Measurements from ENCODE around the gene ANKRD40CL. TPM values are rescaled to one million over a fixed set of nuclear protein-coding genes. Genes with fewer than 3 reads are reported as not detected.

The ANKRD40CL gene
- polyA plus RNA-seq, 3 donors = 0.13 to 0.35 (median 0.30) TPM

- peak; percentile 96 for DNase-seq
Measured at GRCh38 chr17:50719144-50719923, 48.0 kb downstream of the ANKRD40CL start, which contains the start of gene LUC7L3. Gene LUC7L3, plus strand, starts transcription at chr17:50719603. Its CDS starts 130 bp downstream, at chr17:50719733.

- no peak for DNase-seq
Measured at GRCh38 chr17:50715471-50715870, 51.8 kb downstream of the ANKRD40CL start.

GRCh38 chr17:50712641-50713040, 54.7 kb downstream of the ANKRD40CL start:
- no peak for DNase-seq

Other genes with a start within 250 kb of the ANKRD40CL start
- 10 to 100 TPM; 15.4 to 16.8 (median 16.2) TPM for gene EPN3, start 234.8 kb downstream of the ANKRD40CL start, polyA plus RNA-seq (ENCODE audit: insufficient read length in 3 of 3)
- gene SPATA20, start 220.3 kb downstream of the ANKRD40CL start, polyA plus RNA-seq (ENCODE audit: insufficient read length in 3 of 3) = 10 to 100 TPM; 46.1 to 67.4 (median 62.3) TPM
- gene CACNA1G, start 206.8 kb downstream of the ANKRD40CL start, polyA plus RNA-seq (ENCODE audit: insufficient read length in 3 of 3) = 1 to 10 TPM; 6.3 to 8.1 (median 7.7) TPM
- 10 to 100 TPM in 2 of 3 donors, 1 to 10 TPM in 1; 8.7 to 22.2 (median 21.2) TPM for gene ABCC3, start 132.6 kb downstream of the ANKRD40CL start, polyA plus RNA-seq (ENCODE audit: insufficient read length in 3 of 3)
- gene ANKRD40, start 59.6 kb downstream of the ANKRD40CL start, polyA plus RNA-seq (ENCODE audit: insufficient read length in 3 of 3) = 10 to 100 TPM; 36.8 to 46.3 (median 45.6) TPM
- 100 to 1,000 TPM; 539 to 647 (median 601) TPM for gene LUC7L3, start 47.9 kb downstream of the ANKRD40CL start, polyA plus RNA-seq (ENCODE audit: insufficient read length in 3 of 3)
- 1 to 10 TPM in 2 of 3 donors, under 1 TPM in 1; 0.70 to 1.2 (median 1.1) TPM for gene WFIKKN2, start 68.1 kb upstream of the ANKRD40CL start, polyA plus RNA-seq (ENCODE audit: insufficient read length in 3 of 3)
- gene TOB1, start 98.8 kb upstream of the ANKRD40CL start, polyA plus RNA-seq (ENCODE audit: insufficient read length in 3 of 3) = 10 to 100 TPM; 37.2 to 40.2 (median 40.2) TPM